GM18907 (cell line): ENCODE measurements around the gene TBK1.

Experiments
- ATAC-seq: cut with Tn5 transposase; IDR thresholded peaks from one replicate; pipeline ENCODE4 v1.9.1; 2021; ENCODE audit warnings: mild to moderate bottlenecking, moderate library complexity; ENCODE audit not compliant: unreplicated experiment

Gene TBK1

GRCh38 chr12:64451687-64452558 is at the start of gene TBK1:
Gene TBK1, plus strand, starts transcription at chr12:64452120. Its CDS starts 3,751 bp downstream, at chr12:64455871.
- ATAC-seq: peak; percentile 91

- ATAC-seq: no peak
These were observed 49.7 kb upstream of the TBK1 start for GRCh38 chr12:64402181-64402580.

- ATAC-seq: peak; percentile 98
These were observed 48.0 kb upstream of the TBK1 start, which contains the start of gene XPOT for GRCh38 chr12:64403707-64404469. Gene XPOT, plus strand, starts transcription at chr12:64404392. Its CDS starts 5,644 bp downstream, at chr12:64410036.

GRCh38 chr12:64404470-64405256 is 47.3 kb upstream of the TBK1 start:
- peak; percentile 71 for ATAC-seq

- no peak for ATAC-seq
These were observed 44.3 kb upstream of the TBK1 start for GRCh38 chr12:64407342-64408223.

- no peak for ATAC-seq
These were observed 40.5 kb upstream of the TBK1 start for GRCh38 chr12:64411427-64411826.

GRCh38 chr12:64412459-64412858 is 39.5 kb upstream of the TBK1 start:
- ATAC-seq: no peak

- no peak for ATAC-seq
These were observed 38.0 kb upstream of the TBK1 start for GRCh38 chr12:64413884-64414283.

- ATAC-seq: no peak
These were observed 33.7 kb upstream of the TBK1 start for GRCh38 chr12:64418209-64418608.

- ATAC-seq: no peak
These were observed 32.2 kb upstream of the TBK1 start for GRCh38 chr12:64419696-64420095.

- no peak for ATAC-seq
These were observed 23.9 kb upstream of the TBK1 start for GRCh38 chr12:64427988-64428387.

- no peak for ATAC-seq
These were observed 23.0 kb upstream of the TBK1 start for GRCh38 chr12:64428956-64429355.

GRCh38 chr12:64430886-64431285 is 21.0 kb upstream of the TBK1 start:
- no peak for ATAC-seq

- ATAC-seq: no peak
These were observed 20.1 kb upstream of the TBK1 start for GRCh38 chr12:64431791-64432190.

- no peak for ATAC-seq
These were observed 18.0 kb upstream of the TBK1 start for GRCh38 chr12:64433915-64434314.

GRCh38 chr12:64440100-64440499 is 11.8 kb upstream of the TBK1 start:
- ATAC-seq: no peak

- no peak for ATAC-seq
These were observed 6.4 kb upstream of the TBK1 start for GRCh38 chr12:64445490-64445889.

- ATAC-seq: no peak
These were observed 5.6 kb upstream of the TBK1 start for GRCh38 chr12:64446295-64446694.

- no peak for ATAC-seq
These were observed 1.8 kb upstream of the TBK1 start for GRCh38 chr12:64450057-64450640.
